Sigmoid colon (tissue), 7 donors: ENCODE results near the gene NOS1AP. TPM values are rescaled to one million over a fixed set of nuclear protein-coding genes. Genes with fewer than 3 reads are reported as not detected.
A peak's percentile ranks its signal among the peaks of the same experiment; 100 is the strongest.

ENCODE experiments used
- DNase-seq: peaks from one replicate; pipeline ENCODE4 v3.0.0-alpha.2; 2019
- H3K27ac ChIP-seq, 4 donors: fragments of 200-600 bp; sonication (generic); one replicate each; pipeline ENCODE4 v1.5.1; 2016 to 2019; ENCODE audit warnings: mild to moderate bottlenecking in 1 of 4
- H3K27me3 ChIP-seq, 3 donors: fragments of 200-600 bp; sonication (generic); one replicate each; pipeline ENCODE4 v1.5.1; 2019; ENCODE audit warnings: mild to moderate bottlenecking in 1 of 3
- H3K36me3 ChIP-seq, 4 donors: fragments of 200-600 bp; sonication (generic); one replicate each; pipeline ENCODE4 v1.5.1; 2016 to 2019
- H3K4me1 ChIP-seq, 4 donors: fragments of 200-600 bp; sonication (generic); one replicate each; pipeline ENCODE4 v1.5.1; 2017 to 2019
- H3K4me3 ChIP-seq, 4 donors: fragments of 200-600 bp; sonication (generic); one replicate each; pipeline ENCODE4 v1.5.1; 2017 to 2019; ENCODE audit warnings: mild to moderate bottlenecking in 2 of 4, moderate library complexity in 1 of 4
- H3K9me3 ChIP-seq, 4 donors: fragments of 200-600 bp in 3 of 4; sonication (generic) in 3 of 4; one replicate each; pipeline versions ENCODE4 v1.5.1 to v1.6.1; 2013 to 2019
- EP300 ChIP-seq, 4 donors: sonication (generic); formaldehyde crosslinking; IDR thresholded peaks; one replicate each; pipeline ENCODE4 v1.6.1; 2017; ENCODE audit warnings: antibody characterized with exemption in 4 of 4
- POLR2A ChIP-seq, 2 donors: fragments of 450-650 bp; IDR thresholded peaks; one replicate each; pipeline ENCODE4 v1.6.1; 2016; ENCODE audit warnings: antibody characterized with exemption in 2 of 2, mild to moderate bottlenecking in 2 of 2, moderate library complexity in 2 of 2
- POLR2AphosphoS5 ChIP-seq, 4 donors: sonication (generic); formaldehyde crosslinking; IDR thresholded peaks; one replicate each; pipeline ENCODE4 v1.6.1; 2017; ENCODE audit warnings: antibody characterized with exemption in 4 of 4
- WGBS, 2 donors: extraction: QIAGEN DNeasy Blood & Tissue Kit; methylation state at CpG; one replicate each; pipeline ENCODE4 v1.1.7; 2013; 5-methylcytosine and 5-hydroxymethylcytosine counted together
- intact Hi-C: fragments of 100-400 bp; cut with DNase I; formaldehyde crosslinking; loops from one replicate; pipeline ENCODE4 v1.15.1; 2023
- polyA plus RNA-seq, 3 donors: library from polyadenylated mRNA; stranded (reverse); fragments of 200-250 nt; gene quantifications; one replicate each; pipeline ENCODE4 v1.2.3, GENCODE V29; 2013
- total RNA-seq, 4 donors: library from RNA; depleted of rRNA; stranded (reverse); fragments of >200 nt; gene quantifications; one replicate each; pipeline ENCODE4 v1.1.0, GENCODE V29; 2016
- TF ChIP-seq, protein P1 (sequence below), 4 experiments: fragments of 450-650 bp in 3 of 4; fragments of 200-600 bp in 1 of 4; IDR thresholded peaks; one replicate each; pipeline ENCODE4 v1.5.1; 2016 to 2019; ENCODE audit warnings: antibody characterized with exemption in 4 of 4, mild to moderate bottlenecking in 3 of 4, moderate library complexity in 2 of 4
- donor health status: healthy with polysubstance abuse.
- donor health status: Bipolar disorder and iron deficiency.
- donor health status: healthy.

NOS1AP gene
- total and polyA plus RNA-seq, 7 donors, result 1.2 to 11.9 (median 4.6) TPM

DNA sequence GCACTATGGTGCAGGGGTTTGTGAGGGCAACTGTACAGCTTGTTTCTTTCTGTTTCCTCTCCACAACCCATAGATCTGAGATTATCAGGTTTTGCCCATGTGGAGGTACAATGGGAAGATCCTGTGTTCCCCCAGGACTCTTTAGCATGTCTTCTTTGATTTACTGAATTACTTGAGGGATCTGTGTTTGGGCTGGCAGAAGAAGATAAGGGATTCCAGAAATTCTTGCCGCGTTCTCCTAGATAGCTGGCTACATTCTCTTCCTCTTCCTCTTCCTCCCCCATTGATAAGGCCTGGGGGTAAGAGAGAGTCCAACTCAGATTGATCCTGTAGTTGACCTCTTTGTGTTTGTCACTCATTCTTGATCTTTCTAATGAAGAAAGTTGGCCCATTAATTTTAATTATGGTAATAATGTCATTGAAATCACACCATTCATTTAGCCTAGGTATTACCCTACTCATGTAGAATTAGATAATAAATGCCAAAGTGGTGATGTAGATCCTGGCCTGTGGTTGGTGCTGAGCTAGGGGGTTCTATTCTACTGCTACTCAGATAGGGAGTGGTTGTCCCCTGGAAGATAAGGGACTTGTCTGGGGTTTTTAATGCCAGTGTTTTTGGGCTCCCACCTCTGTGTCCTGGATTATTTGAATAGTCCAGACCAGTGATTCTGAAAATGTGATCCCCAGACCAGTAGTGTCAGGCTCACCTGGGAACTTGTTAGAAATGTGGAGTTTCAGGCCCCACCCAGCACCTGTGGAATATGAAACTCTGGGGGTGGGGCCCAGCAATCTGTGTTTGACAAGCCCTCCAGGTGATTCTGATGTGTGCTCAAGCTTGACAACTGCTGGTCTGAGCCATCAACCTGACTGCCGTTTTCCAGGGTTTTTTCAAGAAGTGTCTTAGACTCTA, 122.2 kb downstream of the NOS1AP start:
- H3K4me1 ChIP-seq, result peaks cover 0 to 53% (median 48%) of the 10 kb centered on the region in 4 donors
- no peaks in the 10 kb centered on the region for H3K9me3 ChIP-seq
- H3K27ac ChIP-seq, result no peak overlapping the region
- intact Hi-C loops, result no loop called here
- WGBS, 2 donors, result 68 to 73% methylated on average over 3 of the region's 3 CpGs
- no peaks in the 10 kb centered on the region for H3K27me3 ChIP-seq
- H3K36me3 ChIP-seq, result no peaks in the 10 kb centered on the region
- H3K4me3 ChIP-seq, result no peak overlapping the region
- no peak for DNase-seq
- no peak for TF ChIP-seq POLR2AphosphoS5 (IDR thresholded peaks at IDR 0.05)
- TF ChIP-seq, protein P1, sequence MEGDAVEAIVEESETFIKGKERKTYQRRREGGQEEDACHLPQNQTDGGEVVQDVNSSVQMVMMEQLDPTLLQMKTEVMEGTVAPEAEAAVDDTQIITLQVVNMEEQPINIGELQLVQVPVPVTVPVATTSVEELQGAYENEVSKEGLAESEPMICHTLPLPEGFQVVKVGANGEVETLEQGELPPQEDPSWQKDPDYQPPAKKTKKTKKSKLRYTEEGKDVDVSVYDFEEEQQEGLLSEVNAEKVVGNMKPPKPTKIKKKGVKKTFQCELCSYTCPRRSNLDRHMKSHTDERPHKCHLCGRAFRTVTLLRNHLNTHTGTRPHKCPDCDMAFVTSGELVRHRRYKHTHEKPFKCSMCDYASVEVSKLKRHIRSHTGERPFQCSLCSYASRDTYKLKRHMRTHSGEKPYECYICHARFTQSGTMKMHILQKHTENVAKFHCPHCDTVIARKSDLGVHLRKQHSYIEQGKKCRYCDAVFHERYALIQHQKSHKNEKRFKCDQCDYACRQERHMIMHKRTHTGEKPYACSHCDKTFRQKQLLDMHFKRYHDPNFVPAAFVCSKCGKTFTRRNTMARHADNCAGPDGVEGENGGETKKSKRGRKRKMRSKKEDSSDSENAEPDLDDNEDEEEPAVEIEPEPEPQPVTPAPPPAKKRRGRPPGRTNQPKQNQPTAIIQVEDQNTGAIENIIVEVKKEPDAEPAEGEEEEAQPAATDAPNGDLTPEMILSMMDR (IDR thresholded peaks at IDR 0.05), result no peak
- TF ChIP-seq EP300 (IDR thresholded peaks at IDR 0.05), result no peak
- TF ChIP-seq POLR2A (IDR thresholded peaks at IDR 0.05), result no peak

DNA sequence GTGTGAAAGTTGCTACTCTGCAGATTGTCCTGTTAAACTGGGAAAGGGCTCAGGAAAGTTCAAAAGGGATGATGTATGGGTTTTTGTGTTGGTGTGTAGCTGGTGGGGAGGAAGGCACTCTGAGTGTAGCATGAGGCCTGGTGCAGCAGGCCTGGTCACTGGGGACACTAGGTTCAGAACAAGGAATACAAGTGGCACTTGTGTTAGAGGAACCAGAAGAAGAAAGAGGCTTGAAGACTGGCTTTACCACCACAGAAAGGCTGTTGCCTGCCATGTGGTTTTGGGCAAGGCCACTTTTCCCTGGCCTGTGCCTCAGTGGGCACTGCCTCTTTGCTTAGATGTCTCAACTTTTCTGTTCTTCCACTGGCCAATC, 122.8 kb downstream of the NOS1AP start:
- Histone ChIP-seq H3K27ac (no peak overlapping the region), H3K4me3 (no peak overlapping the region), H3K4me1 (peaks cover 0 to 59% (median 54%) of the 10 kb centered on the region in 4 donors), H3K36me3 (no peaks in the 10 kb centered on the region), H3K9me3 (no peaks in the 10 kb centered on the region), H3K27me3 (no peaks in the 10 kb centered on the region)
- TF ChIP-seq EP300 (IDR thresholded peaks at IDR 0.05) (no peak), POLR2AphosphoS5 (IDR thresholded peaks at IDR 0.05) (no peak), POLR2A (IDR thresholded peaks at IDR 0.05) (no peak)
- TF ChIP-seq, protein P1 (IDR thresholded peaks at IDR 0.05), result no peak
- intact Hi-C loops, result no loop called here
- DNase-seq, result no peak

DNA sequence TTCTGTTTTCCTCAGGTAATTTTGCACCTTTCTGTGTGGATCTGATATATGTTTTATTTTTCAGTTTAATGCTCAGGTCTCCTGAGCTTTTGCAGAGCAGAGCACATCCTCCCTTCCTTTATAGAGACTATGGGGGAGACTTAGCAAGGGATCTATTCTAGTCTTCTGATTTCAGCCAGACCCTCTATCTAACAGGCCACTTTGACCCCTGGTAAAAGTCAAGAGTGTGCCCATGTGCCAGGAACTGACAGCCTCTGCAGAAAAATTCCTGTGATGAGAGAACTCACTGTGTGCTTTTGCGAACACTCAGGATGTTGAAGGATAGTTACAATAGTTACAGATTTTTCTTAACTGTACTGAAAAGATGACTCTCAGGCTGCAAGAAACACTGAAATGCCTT, 123.3 kb downstream of the NOS1AP start:
- Histone ChIP-seq H3K9me3 (no peaks in the 10 kb centered on the region), H3K27me3 (no peaks in the 10 kb centered on the region), H3K27ac (peak overlapping the region in 2 of 4 donors; percentile 20 to 46), H3K4me1 (peaks cover 0 to 61% (median 57%) of the 10 kb centered on the region in 4 donors), H3K4me3 (no peak overlapping the region), H3K36me3 (no peaks in the 10 kb centered on the region)
- no peak for DNase-seq
- WGBS, 2 donors, result 97 to 100% methylated on average over 1 of the region's 1 CpG
- intact Hi-C loops, result no loop called here
- TF ChIP-seq, protein P1 (IDR thresholded peaks at IDR 0.05), result no peak
- no peak for TF ChIP-seq POLR2A (IDR thresholded peaks at IDR 0.05)
- TF ChIP-seq POLR2AphosphoS5 (IDR thresholded peaks at IDR 0.05), result no peak
- no peak for TF ChIP-seq EP300 (IDR thresholded peaks at IDR 0.05)

DNA sequence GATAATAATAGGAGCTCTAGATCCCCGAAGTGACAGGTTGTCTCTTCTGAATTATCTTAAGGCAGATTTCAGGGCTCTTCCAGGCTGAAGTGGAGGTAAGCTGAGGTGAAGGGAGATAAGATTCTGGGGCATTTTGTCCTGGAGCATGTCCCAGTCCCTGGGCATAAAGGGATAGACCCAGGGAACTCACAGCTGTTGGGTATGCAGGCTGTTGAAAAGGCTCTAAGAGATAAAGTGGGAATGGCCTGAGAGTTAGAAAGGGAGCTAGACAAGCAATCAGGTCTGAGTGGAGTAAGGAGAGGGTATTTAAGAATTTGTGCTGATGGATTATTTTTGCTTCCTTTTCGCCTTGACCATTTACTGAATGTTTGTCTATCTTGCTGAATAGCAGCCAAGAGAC, 123.7 kb downstream of the NOS1AP start:
- Histone ChIP-seq H3K4me3 (no peak overlapping the region), H3K9me3 (no peaks in the 10 kb centered on the region), H3K36me3 (no peaks in the 10 kb centered on the region), H3K27ac (peak overlapping the region in 3 of 4 donors; percentile 20 to 46 (median 36)), H3K27me3 (no peaks in the 10 kb centered on the region), H3K4me1 (peaks cover 0 to 61% (median 56%) of the 10 kb centered on the region in 4 donors)
- intact Hi-C loops, result no loop called here
- DNase-seq, result no peak
- TF ChIP-seq POLR2A (IDR thresholded peaks at IDR 0.05), result no peak
- TF ChIP-seq, protein P1 (IDR thresholded peaks at IDR 0.05), result no peak
- no peak for TF ChIP-seq EP300 (IDR thresholded peaks at IDR 0.05)
- TF ChIP-seq POLR2AphosphoS5 (IDR thresholded peaks at IDR 0.05), result no peak
- 77 to 85% methylated on average over 2 of the region's 2 CpGs for WGBS, 2 donors
